Hypothalamus (tissue), 51 donors: Measurements from ENCODE around the gene ASIC2.
A peak's percentile ranks its signal among the peaks of the same experiment; 100 is the strongest.

ENCODE experiments used
- DNase-seq, 51 donors: peaks; one replicate each; lab custom pipeline; 2025; lab: John Stamatoyannopoulos, UW

ASIC2 gene

GRCh38 chr17:33039874-33040273, 253.2 kb downstream of the ASIC2 start:
- no peak for DNase-seq

- peak in 26 of 51 donors; percentile 2 to 67 (median 25) for DNase-seq
These were observed 254.4 kb downstream of the ASIC2 start for GRCh38 chr17:33038740-33039139.

GRCh38 chr17:33033176-33033575, 259.9 kb downstream of the ASIC2 start:
- DNase-seq: no peak

- DNase-seq: no peak
These were observed 264.3 kb downstream of the ASIC2 start for GRCh38 chr17:33028778-33029177.

GRCh38 chr17:33028061-33028460, 265.0 kb downstream of the ASIC2 start:
- no peak for DNase-seq

- no peak for DNase-seq
These were observed 268.2 kb downstream of the ASIC2 start for GRCh38 chr17:33024688-33025486.

- DNase-seq: no peak
These were observed 269.3 kb downstream of the ASIC2 start for GRCh38 chr17:33023790-33024189.

- DNase-seq: no peak
These were observed 271.2 kb downstream of the ASIC2 start for GRCh38 chr17:33021731-33022408.

- no peak for DNase-seq
These were observed 273.8 kb downstream of the ASIC2 start for GRCh38 chr17:33019161-33019890.

- no peak for DNase-seq
These were observed 275.7 kb downstream of the ASIC2 start for GRCh38 chr17:33017366-33017765.

- DNase-seq: no peak
These were observed 276.2 kb downstream of the ASIC2 start for GRCh38 chr17:33016920-33017319.

- DNase-seq: no peak
These were observed 277.3 kb downstream of the ASIC2 start for GRCh38 chr17:33015716-33016346.

- no peak for DNase-seq
These were observed 278.3 kb downstream of the ASIC2 start for GRCh38 chr17:33014751-33015150.

GRCh38 chr17:33013596-33014375, 279.3 kb downstream of the ASIC2 start:
- no peak for DNase-seq

GRCh38 chr17:33012522-33013033, 280.5 kb downstream of the ASIC2 start:
- peak in 1 of 51 donors; percentile 24 for DNase-seq

GRCh38 chr17:33009636-33010035, 283.5 kb downstream of the ASIC2 start:
- DNase-seq: no peak

- no peak for DNase-seq
These were observed 285.9 kb downstream of the ASIC2 start for GRCh38 chr17:33007186-33007585.

GRCh38 chr17:33002246-33002645, 290.8 kb downstream of the ASIC2 start:
- DNase-seq: no peak

- DNase-seq: no peak
These were observed 294.2 kb downstream of the ASIC2 start for GRCh38 chr17:32998887-32999228.
